ENCODE results near the gene ZNF831. TPM values are rescaled to one million over a fixed set of nuclear protein-coding genes. Genes with fewer than 3 reads are reported as not detected.

Gene ZNF831
- total RNA-seq, 4 donors from 2014 or later, result 0.05 to 0.07 TPM; not detected in 2

- Histone ChIP-seq H3K9me3 (no peaks in the 10 kb centered on the region), H3K27ac (no peak overlapping the region), H3K4me3 (no peak overlapping the region), H3K27me3 (no peaks in the 10 kb centered on the region), H3K4me1 (peaks cover 11 to 19% of the 10 kb centered on the region in 2 donors), H3K36me3 (no peaks in the 10 kb centered on the region)
- DNase-seq (no peak), ATAC-seq (no peak)
- TF ChIP-seq POLR2A (IDR thresholded peaks at IDR 0.05) (no peak), CTCF (IDR thresholded peaks at IDR 0.05 in 4 of 5, conservative IDR thresholded peaks at IDR 0.05 in 1 of 5) (no peak)
- intact Hi-C loops (cut with DNase I; ENCODE audit: low total_unique reads), result no loop called here
- in situ Hi-C loops (cut with MboI; ENCODE audit: low sequenced_read_pairs in 4 of 4), result no loop called here
Observed at GRCh38 chr20:59144179-59144830, 19.3 kb upstream of the ZNF831 start.

- DNase-seq, result no peak
- Histone ChIP-seq H3K27me3 (no peaks in the 10 kb centered on the region), H3K27ac (no peak overlapping the region), H3K4me3 (no peak overlapping the region), H3K9me3 (no peaks in the 10 kb centered on the region), H3K4me1 (peaks cover 11 to 22% of the 10 kb centered on the region in 2 donors), H3K36me3 (no peaks in the 10 kb centered on the region)
- no peak for ATAC-seq
- intact Hi-C loops (cut with DNase I; ENCODE audit: low total_unique reads), result no loop called here
- in situ Hi-C loops (cut with MboI; ENCODE audit: low sequenced_read_pairs in 4 of 4), result no loop called here
- TF ChIP-seq POLR2A (IDR thresholded peaks at IDR 0.05) (no peak), CTCF (IDR thresholded peaks at IDR 0.05 in 4 of 5, conservative IDR thresholded peaks at IDR 0.05 in 1 of 5) (no peak)
Observed at GRCh38 chr20:59144831-59145196, 18.8 kb upstream of the ZNF831 start.

- H3K4me1 ChIP-seq, result peaks cover 11 to 27% of the 10 kb centered on the region in 2 donors
- no peak overlapping the region for H3K27ac ChIP-seq
- in situ Hi-C loops (cut with MboI; ENCODE audit: low sequenced_read_pairs in 4 of 4), result no loop called here
- DNase-seq (no peak), ATAC-seq (no peak)
- H3K4me3 ChIP-seq, result no peak overlapping the region
- intact Hi-C loops (cut with DNase I; ENCODE audit: low total_unique reads), result no loop called here
- H3K36me3 ChIP-seq, result no peaks in the 10 kb centered on the region
- no peaks in the 10 kb centered on the region for H3K27me3 ChIP-seq
- H3K9me3 ChIP-seq, result no peaks in the 10 kb centered on the region
- TF ChIP-seq POLR2A (IDR thresholded peaks at IDR 0.05) (no peak), CTCF (IDR thresholded peaks at IDR 0.05 in 4 of 5, conservative IDR thresholded peaks at IDR 0.05 in 1 of 5) (no peak)
Observed at GRCh38 chr20:59145247-59145923, 18.2 kb upstream of the ZNF831 start.

- Histone ChIP-seq H3K36me3 (no peaks in the 10 kb centered on the region), H3K27ac (peak overlapping the region in 3 of 4 donors; percentile 24 to 55 (median 55)), H3K4me1 (peaks cover 11 to 28% of the 10 kb centered on the region in 2 donors), H3K27me3 (no peaks in the 10 kb centered on the region), H3K4me3 (no peak overlapping the region), H3K9me3 (no peaks in the 10 kb centered on the region)
- in situ Hi-C loops (cut with MboI; ENCODE audit: low sequenced_read_pairs in 4 of 4) (no loop called here), intact Hi-C loops (cut with DNase I; ENCODE audit: low total_unique reads) (no loop called here)
- no peak for TF ChIP-seq POLR2A (IDR thresholded peaks at IDR 0.05)
- no peak for TF ChIP-seq CTCF (IDR thresholded peaks at IDR 0.05 in 4 of 5, conservative IDR thresholded peaks at IDR 0.05 in 1 of 5)
- no peak for DNase-seq
- no peak for ATAC-seq
Observed at GRCh38 chr20:59145924-59146779, 17.5 kb upstream of the ZNF831 start.
